ENCODE data around the gene USH1G.

The USH1G gene

DNA sequence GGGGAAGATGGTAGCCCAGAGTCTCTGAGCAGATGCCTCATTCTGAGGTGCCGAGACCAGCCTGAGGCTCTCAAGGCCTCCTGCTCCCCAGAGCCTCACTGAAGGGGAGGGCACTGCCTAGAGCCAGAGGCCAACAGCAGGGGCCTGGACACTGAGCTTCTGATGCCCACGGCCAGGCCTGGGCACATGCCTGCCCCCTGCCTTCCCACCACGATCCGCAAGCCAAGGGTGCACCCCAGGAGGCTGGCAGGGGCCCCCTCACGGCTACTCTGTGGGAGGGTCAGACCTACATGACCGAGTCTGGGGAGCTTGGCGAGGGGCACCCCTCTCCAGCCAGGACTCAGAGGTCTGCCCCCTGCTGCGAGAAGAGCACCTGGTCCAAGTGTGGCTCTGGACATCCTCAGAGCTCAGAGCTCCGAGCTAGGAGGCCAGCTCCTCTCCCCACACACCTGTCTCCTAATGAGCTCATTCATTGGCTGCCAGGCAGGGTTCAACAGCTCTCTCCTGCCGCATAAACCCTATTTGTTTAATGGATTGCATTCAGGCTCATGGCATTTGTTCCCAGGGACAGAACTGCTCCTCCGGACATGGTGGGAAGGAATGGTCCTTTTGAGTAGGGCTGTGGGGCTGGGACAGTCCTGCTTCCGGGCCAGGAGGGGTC is 26.5 kb upstream of the USH1G start:
- Histone ChIP-seq H3K9me3 (no peaks in the 10 kb centered on the region), H3K27me3 (ENCODE audit: low read depth) (peaks cover 11% of the 10 kb centered on the region), H3K36me3 (replicated peaks) (no peaks in the 10 kb centered on the region), H3K4me1 (no peaks in the 10 kb centered on the region), H3K4me3 (no peak overlapping the region)
- DNase-seq (ENCODE audit: low spot score in 2 of 2), result no peak
- in situ Hi-C loops (cut with MboI; ENCODE audit: low sequenced_read_pairs), result no loop called here

DNA sequence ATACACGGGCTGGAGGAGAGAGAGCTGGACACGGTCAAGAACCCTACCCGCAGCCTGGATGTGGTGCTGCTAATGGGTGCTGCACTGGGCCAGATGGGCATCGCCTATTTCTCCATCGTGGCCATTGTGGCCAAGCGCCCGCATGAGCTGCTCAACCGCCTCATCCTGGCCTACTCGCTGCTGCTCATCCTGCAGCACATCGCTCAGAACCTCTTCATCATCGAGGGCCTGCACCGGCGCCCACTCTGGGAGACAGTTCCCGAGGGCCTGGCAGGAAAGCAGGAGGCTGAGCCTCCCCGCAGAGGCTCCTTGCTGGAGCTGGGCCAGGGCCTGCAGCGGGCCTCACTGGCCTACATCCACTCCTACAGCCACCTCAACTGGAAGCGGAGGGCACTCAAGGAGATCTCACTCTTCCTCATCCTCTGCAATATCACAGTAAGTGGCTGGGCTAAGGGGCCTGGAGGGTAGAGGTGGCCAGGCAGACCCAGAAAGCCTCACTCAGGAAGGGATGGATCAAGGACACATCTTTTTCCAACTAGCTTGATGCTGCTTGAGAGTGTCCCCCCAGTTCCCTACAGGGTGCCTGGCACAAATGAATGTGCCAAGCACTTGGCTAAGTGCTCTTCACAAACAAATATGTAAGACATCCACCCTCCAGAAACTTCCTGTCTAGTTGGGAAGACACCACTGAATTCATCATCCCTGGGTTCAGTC is 24.1 kb upstream of the USH1G start:
- Histone ChIP-seq H3K36me3 (replicated peaks) (no peaks in the 10 kb centered on the region), H3K9me3 (no peaks in the 10 kb centered on the region), H3K4me1 (no peaks in the 10 kb centered on the region), H3K4me3 (no peak overlapping the region), H3K27me3 (ENCODE audit: low read depth) (peaks cover 23% of the 10 kb centered on the region)
- no peak for DNase-seq (ENCODE audit: low spot score in 2 of 2)
- in situ Hi-C loops (cut with MboI; ENCODE audit: low sequenced_read_pairs), result no loop called here

- in situ Hi-C loops (cut with MboI; ENCODE audit: low sequenced_read_pairs), result no loop called here
- DNase-seq (ENCODE audit: low spot score in 2 of 2), result no peak
- Histone ChIP-seq H3K4me1 (no peaks in the 10 kb centered on the region), H3K4me3 (no peak overlapping the region), H3K27me3 (ENCODE audit: low read depth) (peaks cover 29% of the 10 kb centered on the region), H3K9me3 (no peaks in the 10 kb centered on the region), H3K36me3 (replicated peaks) (no peaks in the 10 kb centered on the region)
These were observed 23.6 kb upstream of the USH1G start for GRCh38 chr17:74946641-74947040.

GRCh38 chr17:74945543-74945942 is 22.5 kb upstream of the USH1G start:
- Histone ChIP-seq H3K9me3 (no peaks in the 10 kb centered on the region), H3K4me3 (no peak overlapping the region), H3K27me3 (ENCODE audit: low read depth) (peaks cover 35% of the 10 kb centered on the region), H3K36me3 (replicated peaks) (no peaks in the 10 kb centered on the region), H3K4me1 (no peaks in the 10 kb centered on the region)
- in situ Hi-C loops (cut with MboI; ENCODE audit: low sequenced_read_pairs), result no loop called here
- no peak for DNase-seq (ENCODE audit: low spot score in 2 of 2)

- Histone ChIP-seq H3K36me3 (replicated peaks) (no peaks in the 10 kb centered on the region), H3K9me3 (no peaks in the 10 kb centered on the region), H3K4me1 (no peaks in the 10 kb centered on the region), H3K27me3 (ENCODE audit: low read depth) (peaks cover 42% of the 10 kb centered on the region), H3K4me3 (no peak overlapping the region)
- in situ Hi-C loops (cut with MboI; ENCODE audit: low sequenced_read_pairs), result no loop called here
- DNase-seq (ENCODE audit: low spot score in 2 of 2), result no peak
These were observed 20.9 kb upstream of the USH1G start for GRCh38 chr17:74943808-74944522.

DNA sequence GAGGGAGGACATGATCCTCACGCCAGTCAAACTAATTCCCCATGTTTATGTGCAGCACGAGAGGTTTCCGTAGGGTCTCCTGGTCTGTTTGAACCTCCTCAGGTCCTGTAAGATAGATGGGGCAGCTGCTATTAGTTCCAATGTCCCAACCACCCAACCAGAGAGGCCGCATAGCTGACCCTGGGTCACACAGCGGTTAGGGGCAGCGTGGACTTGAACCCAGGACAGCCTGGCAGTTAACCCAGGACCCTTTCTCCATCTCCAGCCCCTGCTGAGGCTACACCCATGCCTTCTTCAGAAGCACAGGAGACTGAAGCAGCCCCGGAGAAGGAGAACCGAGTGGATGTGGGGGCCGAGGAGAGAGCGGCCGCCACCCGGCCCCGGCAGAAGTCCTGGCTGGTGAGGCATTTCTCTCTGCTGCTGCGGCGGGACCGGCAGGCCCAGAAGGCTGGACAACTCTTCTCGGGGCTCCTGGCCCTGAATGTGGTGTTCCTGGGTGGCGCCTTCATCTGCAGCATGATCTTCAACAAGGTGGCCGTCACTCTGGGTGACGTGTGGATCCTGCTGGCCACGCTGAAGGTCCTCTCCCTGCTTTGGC is 18.2 kb upstream of the USH1G start:
- in situ Hi-C loops (cut with MboI; ENCODE audit: low sequenced_read_pairs), result no loop called here
- Histone ChIP-seq H3K9me3 (no peaks in the 10 kb centered on the region), H3K4me1 (no peaks in the 10 kb centered on the region), H3K27me3 (ENCODE audit: low read depth) (peaks cover 62% of the 10 kb centered on the region), H3K36me3 (replicated peaks) (no peaks in the 10 kb centered on the region), H3K4me3 (no peak overlapping the region)
- no peak for DNase-seq (ENCODE audit: low spot score in 2 of 2)

DNA sequence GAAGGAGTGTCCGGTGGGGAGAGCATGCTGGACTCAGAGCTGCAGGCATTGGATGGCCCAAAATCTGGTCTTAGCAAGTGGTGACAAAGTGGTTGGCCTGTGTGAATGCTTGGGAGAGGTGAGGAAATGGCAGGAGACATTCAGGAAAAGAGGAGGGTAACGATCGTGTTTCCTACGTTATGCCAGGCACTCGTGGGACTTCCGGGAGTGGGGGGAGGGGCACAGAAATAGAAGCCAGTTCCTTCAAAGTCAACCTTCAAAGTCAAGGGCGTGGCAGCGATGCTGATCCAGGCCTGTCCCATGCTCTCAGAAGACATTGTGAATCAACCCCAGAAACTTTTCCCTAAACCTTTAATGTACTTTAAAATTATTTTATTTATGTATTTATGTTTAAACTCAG is 16.5 kb upstream of the USH1G start:
- Histone ChIP-seq H3K4me1 (no peaks in the 10 kb centered on the region), H3K36me3 (replicated peaks) (no peaks in the 10 kb centered on the region), H3K4me3 (no peak overlapping the region), H3K27me3 (ENCODE audit: low read depth) (peaks cover 65% of the 10 kb centered on the region), H3K9me3 (no peaks in the 10 kb centered on the region)
- no peak for DNase-seq (ENCODE audit: low spot score in 2 of 2)
- in situ Hi-C loops (cut with MboI; ENCODE audit: low sequenced_read_pairs), result no loop called here

DNA sequence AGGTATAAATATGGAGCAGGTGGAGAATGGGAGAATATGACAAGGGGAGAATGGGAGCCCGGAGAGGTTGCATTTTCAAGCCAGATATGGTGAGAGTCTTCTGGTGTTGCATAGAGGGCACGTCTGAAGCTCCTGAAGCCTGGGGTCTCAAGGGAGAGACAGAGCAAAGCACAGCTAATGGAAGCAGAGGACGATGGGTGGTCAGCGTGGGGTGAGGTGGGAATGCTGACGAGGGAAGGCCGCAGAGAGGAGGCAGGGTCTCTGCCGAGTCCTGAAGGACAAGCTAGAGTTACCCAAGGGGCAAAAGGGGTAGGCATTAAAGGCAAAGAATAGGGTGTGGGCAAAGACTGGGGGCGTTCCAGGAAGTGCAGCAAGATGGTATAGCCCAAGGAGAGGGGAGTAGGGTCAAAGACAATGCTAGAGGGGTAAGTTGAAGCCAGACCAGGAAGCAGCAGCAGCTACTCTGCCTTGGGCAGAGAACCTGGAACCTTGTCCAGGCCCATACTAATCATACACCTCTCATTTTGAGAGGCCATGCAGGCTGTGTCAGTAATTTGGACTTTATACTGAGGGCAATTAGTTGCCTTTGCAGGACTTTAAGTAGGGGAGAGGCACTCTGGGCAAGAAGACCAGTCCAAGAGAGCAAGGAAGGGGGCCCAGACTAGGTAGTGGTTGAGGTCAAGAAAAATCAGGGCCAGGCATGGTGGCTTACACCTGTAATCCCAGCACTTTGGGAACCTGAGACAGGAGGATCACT is 15.3 kb upstream of the USH1G start:
- Histone ChIP-seq H3K36me3 (replicated peaks) (no peaks in the 10 kb centered on the region), H3K27me3 (ENCODE audit: low read depth) (peaks cover 62% of the 10 kb centered on the region), H3K4me3 (no peak overlapping the region), H3K9me3 (no peaks in the 10 kb centered on the region), H3K4me1 (no peaks in the 10 kb centered on the region)
- in situ Hi-C loops (cut with MboI; ENCODE audit: low sequenced_read_pairs), result no loop called here
- DNase-seq (ENCODE audit: low spot score in 2 of 2), result no peak

DNA sequence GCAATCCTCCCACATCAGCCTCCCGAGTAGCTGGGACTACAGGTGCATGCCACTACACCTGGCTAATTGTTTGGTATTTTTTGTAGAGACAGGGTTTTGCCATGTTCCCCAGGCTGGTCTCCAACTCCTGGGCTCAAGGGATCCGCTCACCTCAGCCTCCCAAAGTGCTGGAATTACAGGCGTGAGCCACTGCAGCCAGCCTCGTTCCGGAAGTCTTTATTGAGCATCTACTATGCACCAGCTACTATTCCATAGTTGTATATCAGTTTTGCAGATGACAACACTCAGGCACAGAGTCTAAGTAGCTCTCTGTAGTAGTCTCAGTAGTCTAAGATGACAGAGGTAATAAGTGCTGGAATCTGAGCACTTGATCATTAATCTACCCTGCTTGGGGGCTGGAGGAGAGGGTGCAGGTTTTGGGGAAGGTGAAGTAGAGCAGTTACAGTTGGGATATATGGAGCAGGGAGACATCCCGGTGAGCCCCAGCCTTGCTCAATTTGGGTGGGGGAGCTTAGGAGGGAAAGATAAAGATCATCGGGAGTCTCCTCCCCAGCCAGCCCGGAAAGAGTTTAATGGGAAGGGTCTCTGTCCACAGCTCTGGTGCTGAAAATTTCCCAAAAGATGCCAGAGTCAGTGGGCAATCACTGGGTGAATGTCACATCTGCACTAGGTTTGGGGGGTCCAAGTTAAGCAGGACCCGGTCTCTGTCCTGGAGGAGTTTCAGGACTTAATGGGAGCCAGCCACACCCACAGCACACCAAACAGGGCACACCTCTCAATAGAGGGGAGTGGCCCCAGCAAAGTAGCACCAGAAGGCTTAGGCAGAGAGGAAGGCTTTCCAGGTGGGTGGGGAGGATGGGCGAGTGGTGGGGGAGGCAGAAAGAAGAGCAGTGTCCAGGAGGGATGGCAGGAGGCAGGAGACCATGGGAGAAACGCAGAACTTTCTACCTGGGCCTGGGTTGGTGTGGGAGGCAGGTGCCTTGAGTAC is 14.3 kb upstream of the USH1G start:
- no peaks in the 10 kb centered on the region for H3K9me3 ChIP-seq
- no peaks in the 10 kb centered on the region for H3K4me1 ChIP-seq
- peaks cover 58% of the 10 kb centered on the region for H3K27me3 ChIP-seq (ENCODE audit: low read depth)
- DNase-seq (ENCODE audit: low spot score in 2 of 2), result peak in 1 of 2 experiments; percentile 38
- in situ Hi-C loops (cut with MboI; ENCODE audit: low sequenced_read_pairs), result no loop called here
- no peak overlapping the region for H3K4me3 ChIP-seq
- no peaks in the 10 kb centered on the region for H3K36me3 ChIP-seq (replicated peaks)

- DNase-seq (ENCODE audit: low spot score in 2 of 2), result no peak
- H3K27me3 ChIP-seq (ENCODE audit: low read depth), result peaks cover 53% of the 10 kb centered on the region
- H3K9me3 ChIP-seq, result no peaks in the 10 kb centered on the region
- no peaks in the 10 kb centered on the region for H3K36me3 ChIP-seq (replicated peaks)
- in situ Hi-C loops (cut with MboI; ENCODE audit: low sequenced_read_pairs), result no loop called here
- H3K4me1 ChIP-seq, result no peaks in the 10 kb centered on the region
- no peak overlapping the region for H3K4me3 ChIP-seq
These were observed 13.4 kb upstream of the USH1G start for GRCh38 chr17:74936470-74936799.

DNA sequence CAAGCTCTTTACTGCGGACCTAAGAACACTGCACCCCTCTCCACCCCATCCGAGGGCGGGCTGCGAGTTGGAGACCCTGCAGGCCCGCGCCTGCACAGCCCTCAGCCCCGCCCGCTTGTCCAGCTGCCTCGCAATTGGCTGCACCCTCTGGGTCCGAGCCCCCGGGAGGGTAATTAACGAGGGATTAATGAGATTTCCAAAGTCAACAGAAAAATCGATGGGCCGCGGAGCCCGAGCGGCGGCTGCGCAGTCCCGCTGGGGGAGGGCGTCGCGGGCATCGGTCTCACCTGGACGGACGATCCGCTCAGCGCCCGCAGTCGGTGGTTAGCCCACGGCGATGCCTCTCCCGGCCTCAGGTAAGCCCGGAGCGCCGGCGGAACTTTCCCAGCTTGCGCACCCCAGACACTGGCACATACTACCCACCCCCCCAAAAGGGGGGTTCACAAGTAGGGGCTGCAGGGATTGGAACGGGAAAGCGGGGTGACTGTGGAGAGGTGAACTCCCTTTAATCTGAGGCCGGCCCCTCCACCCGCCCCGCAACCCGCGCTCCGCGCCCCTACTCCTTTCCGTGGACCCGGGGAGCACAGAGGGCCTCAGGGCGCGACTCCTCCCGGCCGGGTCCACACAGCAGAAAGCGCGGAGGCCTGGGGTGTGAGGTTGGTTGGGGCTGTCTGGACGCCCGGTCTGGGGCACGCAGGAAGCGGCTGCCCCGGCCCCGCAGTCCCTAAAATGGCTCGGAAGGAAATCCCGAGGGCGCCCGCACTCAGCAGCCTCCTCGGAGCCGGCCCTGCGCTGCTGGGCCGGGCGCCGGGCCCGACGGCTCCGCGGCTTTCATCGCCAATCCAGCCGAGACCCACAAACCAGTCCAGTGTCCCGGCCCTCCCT is 12.8 kb upstream of the USH1G start, which contains the start of gene OTOP3:
Gene OTOP3, plus strand, starts transcription at position 314 of the 885 bp plus-strand sequence. Its CDS starts 24 bp downstream, at position 338.
- no peaks in the 10 kb centered on the region for H3K4me1 ChIP-seq
- in situ Hi-C loops (cut with MboI; ENCODE audit: low sequenced_read_pairs), result no loop called here
- H3K9me3 ChIP-seq, result no peaks in the 10 kb centered on the region
- H3K4me3 ChIP-seq, result no peak within 1 kb of the TSS
- DNase-seq (ENCODE audit: low spot score in 2 of 2), result peak in 1 of 2 experiments; percentile 45
- peaks cover 47% of the 10 kb centered on the region for H3K27me3 ChIP-seq (ENCODE audit: low read depth)
- H3K36me3 ChIP-seq (replicated peaks), result no peaks in the 10 kb centered on the region

GRCh38 chr17:74935048-74935447 is 12.0 kb upstream of the USH1G start:
- Histone ChIP-seq H3K27me3 (ENCODE audit: low read depth) (peaks cover 44% of the 10 kb centered on the region), H3K4me3 (no peak overlapping the region), H3K36me3 (replicated peaks) (no peaks in the 10 kb centered on the region), H3K4me1 (no peaks in the 10 kb centered on the region), H3K9me3 (no peaks in the 10 kb centered on the region)
- DNase-seq (ENCODE audit: low spot score in 2 of 2), result no peak
- in situ Hi-C loops (cut with MboI; ENCODE audit: low sequenced_read_pairs), result no loop called here
